OCI-LY1 (cell line): ENCODE data around the gene MED22.

Experiments used
- H2AFZ ChIP-seq: fragments of 200-600 bp; sonication (generic), shearing (Covaris generic); 2 replicates; pipeline ENCODE4 v1.6.0; 2014; ENCODE audit warnings: antibody characterized with exemption, mild to moderate bottlenecking, low read length
- H3F3A ChIP-seq: fragments of 200-600 bp; sonication (generic), shearing (Covaris generic); 2 replicates; pipeline ENCODE4 v1.6.0; 2014; ENCODE audit warnings: mild to moderate bottlenecking, antibody characterized with exemption, low read length, moderate library complexity; ENCODE audit not compliant: insufficient read depth
- H3K27ac ChIP-seq: fragments of 200-600 bp; sonication (generic); 2 replicates; pipeline ENCODE4 v1.5.1; 2014; ENCODE audit warnings: low read length, mixed run types, mild to moderate bottlenecking, low read depth; ENCODE audit not compliant: poor library complexity, severe bottlenecking
- H3K27me3 ChIP-seq: fragments of 200-600 bp; sonication (generic); 2 replicates; pipeline ENCODE4 v1.6.0; 2014; ENCODE audit warnings: antibody characterized with exemption, mild to moderate bottlenecking, low read length, moderate library complexity; ENCODE audit not compliant: insufficient read depth
- H3K36me3 ChIP-seq: fragments of 200-600 bp; sonication (generic); 2 replicates; pipeline ENCODE4 v1.6.1; 2014; ENCODE audit warnings: mild to moderate bottlenecking, antibody characterized with exemption, low read length, moderate library complexity, mixed read lengths; ENCODE audit not compliant: insufficient read depth
- H3K4me1 ChIP-seq: fragments of 200-600 bp; sonication (generic); 2 replicates; pipeline ENCODE4 v1.5.1; 2014; ENCODE audit warnings: mild to moderate bottlenecking, low read length, moderate library complexity; ENCODE audit not compliant: insufficient read depth, severe bottlenecking
- H3K4me2 ChIP-seq: fragments of 200-600 bp; sonication (generic), shearing (Covaris generic); 2 replicates; pipeline ENCODE4 v1.6.1; 2014; ENCODE audit warnings: low read length
- H3K4me3 ChIP-seq: fragments of 200-600 bp; sonication (generic); 2 replicates; pipeline ENCODE4 v1.5.1; 2014; ENCODE audit warnings: low read length, low read depth, mild to moderate bottlenecking, mixed read lengths; ENCODE audit not compliant: poor library complexity, severe bottlenecking
- H3K79me2 ChIP-seq: fragments of 200-600 bp; shearing (Covaris generic); 2 replicates; pipeline ENCODE4 v1.6.1; 2016; ENCODE audit warnings: mixed run types, low read length, mixed read lengths; ENCODE audit not compliant: insufficient read depth
- H3K9ac ChIP-seq: fragments of 200-600 bp; sonication (generic), shearing (Covaris generic); 2 replicates; pipeline ENCODE4 v1.6.1; 2014; ENCODE audit warnings: mild to moderate bottlenecking, low read length, mixed read lengths
- H3K9me2 ChIP-seq: fragments of 200-600 bp; sonication (generic), shearing (Covaris generic); 2 replicates; pipeline ENCODE4 v1.6.1; 2014; ENCODE audit warnings: low read depth, mild to moderate bottlenecking, low read length, mixed read lengths
- H3K9me3 ChIP-seq: fragments of 200-600 bp; shearing (Covaris generic); 2 replicates; pipeline ENCODE4 v1.6.1; 2014; ENCODE audit warnings: low read length, mixed read lengths
- H4K20me1 ChIP-seq: fragments of 200-600 bp; sonication (generic), shearing (Covaris generic); 2 replicates; pipeline ENCODE4 v1.6.0; 2016; ENCODE audit warnings: mild to moderate bottlenecking, low read length; ENCODE audit not compliant: insufficient read depth
- CTCF ChIP-seq: fragments of 200-600 bp; sonication (generic), shearing (Covaris generic); IDR thresholded peaks from 2 replicates; pipeline ENCODE4 v1.5.1; 2017; ENCODE audit warnings: mild to moderate bottlenecking, antibody characterized with exemption, low read length, moderate library complexity, mixed read lengths
- EZH2 ChIP-seq: fragments of 200-600 bp; sonication (generic), shearing (Covaris generic); IDR thresholded peaks from 2 replicates; pipeline ENCODE4 v1.8.0; 2017; ENCODE audit warnings: borderline replicate concordance, mixed run types, mild to moderate bottlenecking, antibody characterized with exemption, low read length, moderate library complexity, mixed read lengths

MED22 gene

GRCh38 chr9:133342069-133342406 is 5.9 kb downstream of the MED22 start:
- Histone ChIP-seq H3K79me2 (no peaks in the 10 kb centered on the region), H3K4me1 (peaks cover 27% of the 10 kb centered on the region), H3F3A (no peaks in the 10 kb centered on the region), H3K27me3 (no peaks in the 10 kb centered on the region), H3K9me2 (no peaks in the 10 kb centered on the region), H4K20me1 (no peaks in the 10 kb centered on the region), H3K9ac (no peak overlapping the region), H2AFZ (no peak overlapping the region), H3K36me3 (peaks cover 75% of the 10 kb centered on the region), H3K4me3 (no peak overlapping the region), H3K9me3 (no peaks in the 10 kb centered on the region), H3K27ac (no peak overlapping the region), H3K4me2 (no peak overlapping the region)
- TF ChIP-seq EZH2, result no peak
- peak; percentile 14; the same call in 1 of the 2 replicates for TF ChIP-seq CTCF

- peaks cover 75% of the 10 kb centered on the region for H3K36me3 ChIP-seq
- H3K4me3 ChIP-seq, result no peak overlapping the region
- H3K9me3 ChIP-seq, result no peaks in the 10 kb centered on the region
- H3K4me1 ChIP-seq, result peaks cover 27% of the 10 kb centered on the region
- H3F3A ChIP-seq, result no peaks in the 10 kb centered on the region
- H4K20me1 ChIP-seq, result no peaks in the 10 kb centered on the region
- no peak overlapping the region for H3K27ac ChIP-seq
- H3K79me2 ChIP-seq, result no peaks in the 10 kb centered on the region
- H2AFZ ChIP-seq, result no peak overlapping the region
- TF ChIP-seq CTCF (no peak), EZH2 (no peak)
- no peak overlapping the region for H3K9ac ChIP-seq
- no peaks in the 10 kb centered on the region for H3K9me2 ChIP-seq
- H3K4me2 ChIP-seq, result no peak overlapping the region
- no peaks in the 10 kb centered on the region for H3K27me3 ChIP-seq
Observed at GRCh38 chr9:133341369-133342068, 6.4 kb downstream of the MED22 start.

- H3K27me3 ChIP-seq, result no peaks in the 10 kb centered on the region
- no peaks in the 10 kb centered on the region for H3K9me2 ChIP-seq
- no peak overlapping the region for H2AFZ ChIP-seq
- no peak overlapping the region for H3K4me2 ChIP-seq
- H3K9me3 ChIP-seq, result no peaks in the 10 kb centered on the region
- H3K79me2 ChIP-seq, result no peaks in the 10 kb centered on the region
- no peaks in the 10 kb centered on the region for H3F3A ChIP-seq
- no peak overlapping the region for H3K4me3 ChIP-seq
- peaks cover 24% of the 10 kb centered on the region for H3K4me1 ChIP-seq
- H4K20me1 ChIP-seq, result no peaks in the 10 kb centered on the region
- no peak overlapping the region for H3K9ac ChIP-seq
- TF ChIP-seq EZH2 (no peak), CTCF (no peak)
- peak overlapping the region; percentile 44 for H3K27ac ChIP-seq
- peaks cover 73% of the 10 kb centered on the region for H3K36me3 ChIP-seq
Observed at GRCh38 chr9:133340916-133341315, 7.0 kb downstream of the MED22 start.
